Measurements from ENCODE around the gene CGB8.

CGB8 gene

GRCh38 chr19:49004964-49005614 lies 43.8 kb downstream of the CGB8 start:
- DNase-seq = no peak

- DNase-seq = no peak
Measured at GRCh38 chr19:49004133-49004532, 44.8 kb downstream of the CGB8 start.

GRCh38 chr19:48999481-49000325 lies 49.2 kb downstream of the CGB8 start:
- peak; percentile 76 for DNase-seq

- peak; percentile 71 for DNase-seq
Measured at GRCh38 chr19:48997972-48998371, 50.9 kb downstream of the CGB8 start.
